ENCODE measurements around the gene TM9SF1. TPM values are rescaled to one million over a fixed set of nuclear protein-coding genes. Genes with fewer than 3 reads are reported as not detected.

TM9SF1 gene
- total and polyA plus RNA-seq, 2 of the 4 experiments (the other 2 are of a cell fraction): 40.4 to 65.6 TPM

- Histone ChIP-seq H4K91ac (ENCODE audit: insufficient read depth, low read depth, low read length) (no peak overlapping the region), H4K20me1 (ENCODE audit: insufficient read depth, low read length) (no peaks in the 10 kb centered on the region; the same call in 1 of the 2 replicates), H2AK5ac (ENCODE audit: low read depth, low read length) (no peak overlapping the region), H3K9me1 (ENCODE audit: insufficient read depth, low read length) (peaks cover 3% of the 10 kb centered on the region; the same call in 1 of the 2 replicates), H3K9me3 (ENCODE audit: control insufficient read depth, insufficient read depth, low read length) (no peaks in the 10 kb centered on the region), H2BK15ac (ENCODE audit: low read depth, low read length) (no peak overlapping the region), H2BK5ac (ENCODE audit: low read depth, low read length, poor library complexity, severe bottlenecking) (no peak overlapping the region), H3K4ac (ENCODE audit: low read depth, low read length) (no peak overlapping the region), H3K23ac (ENCODE audit: low read depth, low read length) (no peak overlapping the region), H3K4me2 (ENCODE audit: low read depth, low read length) (no peak overlapping the region), H3K27ac (ENCODE audit: insufficient read depth, low read length) (no peak overlapping the region), H2AFZ (replicated peaks; ENCODE audit: low read length, poor library complexity) (no peak overlapping the region), H2BK120ac (ENCODE audit: low read depth, low read length) (no peak overlapping the region), H3K18ac (ENCODE audit: low read depth, low read length) (no peak overlapping the region), H2BK20ac (ENCODE audit: low read depth, low read length) (no peak overlapping the region), H3K4me3 (ENCODE audit: insufficient read depth, low read depth, low read length) (no peak overlapping the region), H4K8ac (ENCODE audit: low read depth in 2 of 2, low read length in 2 of 2) (no peak overlapping the region), H3K9ac (ENCODE audit: low read depth, low read length) (no peak overlapping the region), H3K4me1 (ENCODE audit: control insufficient read depth, insufficient read depth, low read length) (peaks cover 4% of the 10 kb centered on the region), H3K27me3 (ENCODE audit: control insufficient read depth, insufficient read depth, low read length) (no peaks in the 10 kb centered on the region), H3K36me3 (ENCODE audit: control insufficient read depth, insufficient read depth, low read length) (peaks cover 6% of the 10 kb centered on the region; the same call in 1 of the 2 replicates), H3K56ac (ENCODE audit: extremely low read depth, insufficient read depth, low read length) (no peak overlapping the region), H3K14ac (replicated peaks; ENCODE audit: low read depth, low read length) (no peak overlapping the region), H4K5ac (ENCODE audit: low read depth, low read length) (no peak overlapping the region), H3K79me1 (ENCODE audit: low read depth in 1 of 2, low read length in 2 of 2) (peaks cover 10 to 49% of the 10 kb centered on the region in 2 experiments), H2AK9ac (replicated peaks; ENCODE audit: low read depth, low read length, poor library complexity) (no peak overlapping the region)
- TF ChIP-seq CEBPB (IDR thresholded peaks at IDR 0.05; ENCODE audit: low read depth, low read length) (no peak), ELK1 (IDR thresholded peaks at IDR 0.05; ENCODE audit: borderline replicate concordance, low read depth, low read length) (no peak), MAZ (IDR thresholded peaks at IDR 0.05; ENCODE audit: borderline replicate concordance, low read depth, low read length) (no peak), NFE2L2 (IDR thresholded peaks at IDR 0.05; ENCODE audit: low read depth, low read length) (no peak), BHLHE40 (IDR thresholded peaks at IDR 0.05; ENCODE audit: low read depth, low read length) (no peak), MAFK (IDR thresholded peaks at IDR 0.05; ENCODE audit: low read depth, low read length) (peak; percentile 95)
- ATAC-seq (ENCODE audit: low read depth): no peak
- ChIA-PET CTCF (interaction anchor here (2.5 kb wide), 1 partner anchor 10 kb away, joined by 7 read pairs; the partner anchor contains the start of gene MDP1), POLR2A (ENCODE audit: unreplicated experiment) (no interaction called here)
- no CpG with 5 or more reads among the region's 1 CpG for WGBS, 2 experiments (ENCODE audit: extremely low coverage in 2 of 2, insufficient read length in 1 of 2)
- no peak for DNase-seq
- BruUV-seq (replicated peaks): no TSS peak
- dilution Hi-C loops (cut with HindIII; ENCODE audit: low sequenced_read_pairs, unreplicated experiment) (no loop called here), in situ Hi-C loops (cut with MboI; ENCODE audit: low sequenced_read_pairs) (no loop called here), intact Hi-C loops (cut with micrococcal nuclease) (no loop called here)
These were observed 31.2 kb upstream of the TM9SF1 start for GRCh38 chr14:24226473-24226872.
